Transverse colon (tissue), 3 donors: ENCODE results near the gene IFNK.

Experiments used
- POLR2A ChIP-seq: fragments of 450-650 bp; IDR thresholded peaks from one replicate; pipeline ENCODE4 v1.6.1; 2016; ENCODE audit warnings: antibody characterized with exemption, mild to moderate bottlenecking, moderate library complexity
- TF ChIP-seq, protein P1 (sequence below), 5 experiments: fragments of 200-600 bp in 3 of 5; fragments of 450-650 bp in 2 of 5; sonication (generic) in 3 of 5; IDR thresholded peaks; 1 replicate in 2 of 5; 2 replicates in 3 of 5; pipeline ENCODE4 v1.5.1; 2016 to 2017; ENCODE audit warnings: antibody characterized with exemption in 5 of 5, inconsistent platforms in 3 of 5, mild to moderate bottlenecking in 2 of 5, moderate library complexity in 1 of 5

DNA sequence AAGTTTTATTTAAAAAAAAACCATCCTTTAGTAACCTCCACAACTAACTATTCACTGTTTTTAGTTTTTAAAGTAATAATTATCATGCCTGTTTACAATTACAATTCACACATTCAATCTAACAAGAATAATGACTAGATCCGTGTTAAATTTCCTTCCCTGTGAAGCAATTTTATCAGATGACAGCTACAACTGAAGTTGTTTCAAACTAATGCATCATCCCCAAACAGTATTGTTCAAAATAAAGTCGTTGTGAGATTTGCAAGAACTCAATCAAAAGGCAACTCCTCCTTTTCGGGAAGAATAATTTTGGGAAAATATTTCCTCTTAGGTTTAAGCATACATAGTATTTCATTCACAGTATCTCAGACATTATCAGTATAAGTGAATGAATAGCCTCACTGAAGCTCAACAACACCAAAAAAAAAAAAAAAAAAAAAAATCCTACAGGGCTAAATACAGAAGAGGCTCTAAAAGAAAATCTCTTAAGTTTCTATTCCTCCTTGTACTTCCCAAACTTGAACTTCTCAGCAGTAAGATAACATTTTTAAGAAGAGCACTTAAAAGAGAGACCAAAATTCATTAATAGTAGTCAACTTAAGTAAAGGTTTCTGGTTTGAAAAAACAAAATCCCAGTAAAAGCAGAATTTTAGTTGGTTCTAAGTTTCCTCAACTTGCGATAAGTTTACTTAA, 39.8 kb downstream of the IFNK start:
- no peak for TF ChIP-seq POLR2A
- TF ChIP-seq, protein P1, sequence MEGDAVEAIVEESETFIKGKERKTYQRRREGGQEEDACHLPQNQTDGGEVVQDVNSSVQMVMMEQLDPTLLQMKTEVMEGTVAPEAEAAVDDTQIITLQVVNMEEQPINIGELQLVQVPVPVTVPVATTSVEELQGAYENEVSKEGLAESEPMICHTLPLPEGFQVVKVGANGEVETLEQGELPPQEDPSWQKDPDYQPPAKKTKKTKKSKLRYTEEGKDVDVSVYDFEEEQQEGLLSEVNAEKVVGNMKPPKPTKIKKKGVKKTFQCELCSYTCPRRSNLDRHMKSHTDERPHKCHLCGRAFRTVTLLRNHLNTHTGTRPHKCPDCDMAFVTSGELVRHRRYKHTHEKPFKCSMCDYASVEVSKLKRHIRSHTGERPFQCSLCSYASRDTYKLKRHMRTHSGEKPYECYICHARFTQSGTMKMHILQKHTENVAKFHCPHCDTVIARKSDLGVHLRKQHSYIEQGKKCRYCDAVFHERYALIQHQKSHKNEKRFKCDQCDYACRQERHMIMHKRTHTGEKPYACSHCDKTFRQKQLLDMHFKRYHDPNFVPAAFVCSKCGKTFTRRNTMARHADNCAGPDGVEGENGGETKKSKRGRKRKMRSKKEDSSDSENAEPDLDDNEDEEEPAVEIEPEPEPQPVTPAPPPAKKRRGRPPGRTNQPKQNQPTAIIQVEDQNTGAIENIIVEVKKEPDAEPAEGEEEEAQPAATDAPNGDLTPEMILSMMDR (IDR thresholded peaks at IDR 0.05): no peak
